ENCODE data around the gene ADARB2.
A peak's percentile ranks its signal among the peaks of the same experiment; 100 is the strongest.
"Not testable (repeated sequence)": the region's sequence is repeated elsewhere in the genome, so short reads cannot be mapped to it uniquely, and the experiment has no call there.

Gene ADARB2

GRCh38 chr10:1360011-1360557 lies 377.2 kb downstream of the ADARB2 start:
- DNase-seq = peak; percentile 80

GRCh38 chr10:1359626-1359955 lies 377.7 kb downstream of the ADARB2 start:
- no peak for DNase-seq

- DNase-seq = no peak
Observed at GRCh38 chr10:1358860-1359625, 378.3 kb downstream of the ADARB2 start.

GRCh38 chr10:1358147-1358546 lies 379.2 kb downstream of the ADARB2 start:
- no peak for DNase-seq

GRCh38 chr10:1356349-1356748 lies 381.0 kb downstream of the ADARB2 start:
- DNase-seq = no peak

- DNase-seq = no peak
Observed at GRCh38 chr10:1354809-1355710, 382.3 kb downstream of the ADARB2 start.

GRCh38 chr10:1352296-1352695 lies 385.0 kb downstream of the ADARB2 start:
- DNase-seq = not testable (repeated sequence)

- DNase-seq = no peak
Observed at GRCh38 chr10:1348773-1349050, 388.6 kb downstream of the ADARB2 start.

GRCh38 chr10:1347962-1348772 lies 389.2 kb downstream of the ADARB2 start:
- no peak for DNase-seq

GRCh38 chr10:1347525-1347924 lies 389.8 kb downstream of the ADARB2 start:
- no peak for DNase-seq

- no peak for DNase-seq
Observed at GRCh38 chr10:1346201-1346600, 391.1 kb downstream of the ADARB2 start.

- no peak for DNase-seq
Observed at GRCh38 chr10:1345368-1345767, 392.0 kb downstream of the ADARB2 start.

GRCh38 chr10:1344846-1345245 lies 392.5 kb downstream of the ADARB2 start:
- no peak for DNase-seq

- no peak for DNase-seq
Observed at GRCh38 chr10:1344408-1344807, 392.9 kb downstream of the ADARB2 start.

- no peak for DNase-seq
Observed at GRCh38 chr10:1343176-1343575, 394.1 kb downstream of the ADARB2 start.

GRCh38 chr10:1341052-1341451 lies 396.3 kb downstream of the ADARB2 start:
- DNase-seq = not testable (repeated sequence)

GRCh38 chr10:1339396-1339795 lies 397.9 kb downstream of the ADARB2 start:
- DNase-seq = no peak

GRCh38 chr10:1335642-1336041 lies 401.7 kb downstream of the ADARB2 start:
- DNase-seq = no peak

- DNase-seq = no peak
Observed at GRCh38 chr10:1333981-1334380, 403.3 kb downstream of the ADARB2 start.

- no peak for DNase-seq
Observed at GRCh38 chr10:1331560-1331959, 405.8 kb downstream of the ADARB2 start.

- DNase-seq = no peak
Observed at GRCh38 chr10:1329622-1330021, 407.7 kb downstream of the ADARB2 start.

GRCh38 chr10:1328981-1329614 lies 408.2 kb downstream of the ADARB2 start:
- DNase-seq = no peak

Data from islet precursor cell (in vitro differentiated cells).